MM.1S (cell line): ENCODE results near the gene TMEM114.

Experiments used
- DNase-seq: peaks from one replicate; pipeline ENCODE4 v3.0.0-alpha.2; 2015
- H2AFZ ChIP-seq: fragments of 300-600 bp; sonication (generic); 2 replicates; pipeline ENCODE4 v1.6.0; 2016; ENCODE audit warnings: antibody characterized with exemption, low read length
- H3F3A ChIP-seq: fragments of 300-600 bp; sonication (generic); 2 replicates; pipeline ENCODE4 v1.6.1; 2016; ENCODE audit warnings: mild to moderate bottlenecking, antibody characterized with exemption, low read length, moderate library complexity, mixed read lengths; ENCODE audit not compliant: insufficient read depth
- H3K27ac ChIP-seq: fragments of 300-600 bp; sonication (generic); 2 replicates; pipeline ENCODE4 v1.5.1; 2016; ENCODE audit warnings: mild to moderate bottlenecking, low read length
- H3K27me3 ChIP-seq: fragments of 300-600 bp; sonication (generic); replicated peaks from 2 replicates; pipeline ENCODE4 v1.6.0; 2016; ENCODE audit warnings: low read length; ENCODE audit not compliant: insufficient read depth
- H3K36me3 ChIP-seq: fragments of 300-600 bp; sonication (generic); replicated peaks from 2 replicates; pipeline ENCODE4 v1.6.1; 2016; ENCODE audit warnings: mild to moderate bottlenecking, low read length, mixed read lengths; ENCODE audit not compliant: insufficient read depth
- H3K4me1 ChIP-seq: fragments of 300-600 bp; sonication (generic); 2 replicates; pipeline ENCODE4 v1.6.1; 2016; ENCODE audit warnings: low read length, mixed read lengths
- H3K4me2 ChIP-seq: fragments of 300-600 bp; sonication (generic); 2 replicates; pipeline ENCODE4 v1.6.0; 2016; ENCODE audit warnings: low read depth, low read length
- H3K4me3 ChIP-seq: fragments of 300-600 bp; sonication (generic); 2 replicates; pipeline ENCODE4 v1.5.1; 2016; ENCODE audit warnings: low read length, mixed read lengths
- H3K79me2 ChIP-seq: fragments of 300-600 bp; sonication (generic); 2 replicates; pipeline ENCODE4 v1.6.1; 2016; ENCODE audit warnings: mixed run types, low read length, mixed read lengths
- H3K9ac ChIP-seq: fragments of 300-600 bp; sonication (generic); 2 replicates; pipeline ENCODE4 v1.6.1; 2016; ENCODE audit warnings: low read length, mixed read lengths
- H3K9me2 ChIP-seq: fragments of 300-600 bp; sonication (generic); replicated peaks from 2 replicates; pipeline ENCODE4 v1.6.1; 2016; ENCODE audit warnings: mild to moderate bottlenecking, low read length, mixed read lengths; ENCODE audit not compliant: insufficient read depth
- H3K9me3 ChIP-seq: fragments of 300-600 bp; sonication (generic); replicated peaks from 2 replicates; pipeline ENCODE4 v1.6.1; 2016; ENCODE audit warnings: mild to moderate bottlenecking, low read length, mixed read lengths; ENCODE audit not compliant: insufficient read depth
- H4K20me1 ChIP-seq: fragments of 300-600 bp; sonication (generic); 2 replicates; pipeline ENCODE4 v1.6.1; 2016; ENCODE audit warnings: mild to moderate bottlenecking, low read length, moderate library complexity, mixed read lengths; ENCODE audit not compliant: insufficient read depth
- EZH2 ChIP-seq: fragments of 300-600 bp; sonication (generic); optimal IDR thresholded peaks from 2 replicates; pipeline ENCODE3; 2017; ENCODE audit warnings: low read depth, mild to moderate bottlenecking, antibody characterized with exemption, low read length, mixed read lengths
- EZH2phosphoT487 ChIP-seq: fragments of 300-600 bp; sonication (generic); IDR thresholded peaks from 2 replicates; pipeline ENCODE4 v1.6.1; 2018; ENCODE audit warnings: antibody characterized with exemption, low read length
- TF ChIP-seq, protein P1 (sequence below): fragments of 300-600 bp; sonication (generic); IDR thresholded peaks from 2 replicates; pipeline ENCODE4 v1.5.1; 2016; ENCODE audit warnings: antibody characterized with exemption, low read length, mixed read lengths

The TMEM114 gene

DNA sequence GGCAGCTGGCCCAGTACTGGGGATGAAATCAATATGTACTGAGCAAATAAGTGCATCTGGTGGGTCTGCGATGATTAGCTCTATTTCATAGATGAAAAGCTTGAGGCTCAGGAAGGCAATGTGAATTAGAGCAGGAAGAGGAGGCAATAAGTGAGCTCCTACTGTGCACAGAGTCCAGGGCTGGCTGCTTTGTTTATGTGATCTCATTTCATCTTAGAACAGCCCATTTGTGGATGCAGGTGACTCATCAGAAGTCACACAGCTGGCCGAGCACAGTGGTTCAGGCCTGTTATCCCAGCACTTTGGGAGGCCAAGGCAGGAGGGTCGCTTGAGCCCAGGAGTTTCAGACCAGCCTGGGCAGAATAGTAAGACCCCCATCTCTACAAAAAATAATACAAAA, 7.1 kb downstream of the TMEM114 start:
- Histone ChIP-seq H3K9me2 (no peaks in the 10 kb centered on the region), H3K9me3 (no peaks in the 10 kb centered on the region), H3F3A (peaks cover 22% of the 10 kb centered on the region), H4K20me1 (no peaks in the 10 kb centered on the region), H3K36me3 (no peaks in the 10 kb centered on the region), H3K79me2 (no peaks in the 10 kb centered on the region), H3K4me3 (no peak overlapping the region), H3K4me1 (peaks cover 16% of the 10 kb centered on the region), H2AFZ (no peak overlapping the region), H3K27me3 (no peaks in the 10 kb centered on the region), H3K9ac (no peak overlapping the region), H3K4me2 (no peak overlapping the region), H3K27ac (no peak overlapping the region)
- DNase-seq: no peak
- no peak for TF ChIP-seq EZH2phosphoT487
- TF ChIP-seq, protein P1, sequence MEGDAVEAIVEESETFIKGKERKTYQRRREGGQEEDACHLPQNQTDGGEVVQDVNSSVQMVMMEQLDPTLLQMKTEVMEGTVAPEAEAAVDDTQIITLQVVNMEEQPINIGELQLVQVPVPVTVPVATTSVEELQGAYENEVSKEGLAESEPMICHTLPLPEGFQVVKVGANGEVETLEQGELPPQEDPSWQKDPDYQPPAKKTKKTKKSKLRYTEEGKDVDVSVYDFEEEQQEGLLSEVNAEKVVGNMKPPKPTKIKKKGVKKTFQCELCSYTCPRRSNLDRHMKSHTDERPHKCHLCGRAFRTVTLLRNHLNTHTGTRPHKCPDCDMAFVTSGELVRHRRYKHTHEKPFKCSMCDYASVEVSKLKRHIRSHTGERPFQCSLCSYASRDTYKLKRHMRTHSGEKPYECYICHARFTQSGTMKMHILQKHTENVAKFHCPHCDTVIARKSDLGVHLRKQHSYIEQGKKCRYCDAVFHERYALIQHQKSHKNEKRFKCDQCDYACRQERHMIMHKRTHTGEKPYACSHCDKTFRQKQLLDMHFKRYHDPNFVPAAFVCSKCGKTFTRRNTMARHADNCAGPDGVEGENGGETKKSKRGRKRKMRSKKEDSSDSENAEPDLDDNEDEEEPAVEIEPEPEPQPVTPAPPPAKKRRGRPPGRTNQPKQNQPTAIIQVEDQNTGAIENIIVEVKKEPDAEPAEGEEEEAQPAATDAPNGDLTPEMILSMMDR: no peak
- no peak for TF ChIP-seq EZH2

DNA sequence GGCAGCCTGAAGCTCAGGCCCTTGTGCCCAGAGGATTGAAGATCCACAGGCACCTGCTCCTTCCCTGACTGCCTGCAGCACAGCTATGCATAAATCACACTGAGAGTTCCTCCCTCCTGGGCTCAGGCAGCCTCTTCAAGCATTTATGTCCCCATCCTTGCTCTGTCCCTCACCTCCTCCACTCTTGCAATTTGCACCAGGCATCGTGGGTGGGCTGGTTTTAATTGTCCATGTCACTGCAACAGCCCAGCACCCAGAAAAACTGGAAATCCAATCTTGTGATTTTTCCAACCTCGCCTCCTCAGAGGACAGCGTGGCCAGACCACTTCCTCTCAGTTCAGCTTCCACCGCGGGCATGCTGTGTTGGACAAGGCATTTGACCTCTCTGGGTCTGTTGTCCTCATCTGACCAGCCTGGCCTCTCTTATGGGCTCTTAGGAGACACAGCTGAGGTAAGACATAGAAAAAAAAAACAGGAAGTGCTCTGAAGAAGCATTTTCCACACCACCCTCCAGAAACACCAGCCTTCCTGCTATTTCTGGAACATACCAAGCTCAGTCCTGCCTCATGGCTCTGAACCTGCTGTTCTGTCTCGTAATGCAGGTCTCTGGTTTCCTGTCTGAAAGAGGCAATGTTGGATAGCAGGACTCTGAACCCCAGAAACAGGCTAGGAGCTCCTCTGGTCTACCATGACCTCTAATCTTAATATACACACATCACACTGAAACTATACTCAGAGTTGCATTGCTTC, 8.3 kb downstream of the TMEM114 start:
- no peaks in the 10 kb centered on the region for H3K36me3 ChIP-seq
- H3K4me1 ChIP-seq: peaks cover 16% of the 10 kb centered on the region
- peaks cover 22% of the 10 kb centered on the region for H3F3A ChIP-seq
- no peaks in the 10 kb centered on the region for H3K27me3 ChIP-seq
- peak overlapping the region; percentile 13; the same call in 1 of the 2 replicates for H3K9ac ChIP-seq
- no peaks in the 10 kb centered on the region for H3K9me2 ChIP-seq
- peak overlapping the region; percentile 4 for H2AFZ ChIP-seq
- peak overlapping the region; percentile 30; the same call in 1 of the 2 replicates for H3K4me2 ChIP-seq
- H3K79me2 ChIP-seq: no peaks in the 10 kb centered on the region
- TF ChIP-seq, protein P1: no peak
- no peak for TF ChIP-seq EZH2
- H3K9me3 ChIP-seq: no peaks in the 10 kb centered on the region
- no peak overlapping the region for H3K4me3 ChIP-seq
- no peaks in the 10 kb centered on the region for H4K20me1 ChIP-seq
- peak; percentile 68 for DNase-seq
- H3K27ac ChIP-seq: peak overlapping the region; percentile 47

DNA sequence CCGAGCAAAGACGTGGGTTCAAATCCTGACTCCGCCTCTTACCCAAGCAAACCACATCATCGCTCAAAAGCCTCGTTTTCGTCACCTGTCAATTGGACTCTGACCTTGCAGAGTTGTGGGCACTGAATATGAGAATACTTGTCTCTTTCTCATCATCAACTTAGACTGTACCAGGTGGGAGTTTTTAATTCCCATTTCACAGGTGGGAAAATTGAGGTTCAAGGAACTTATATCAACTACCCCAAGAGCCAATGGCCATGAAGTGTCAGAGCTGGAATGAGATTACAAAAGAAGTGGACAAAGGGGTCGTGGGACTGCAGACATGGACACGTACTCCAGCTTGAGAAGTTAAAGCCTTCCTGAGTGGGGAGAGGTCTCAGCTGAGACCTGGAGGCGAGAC, 10.8 kb downstream of the TMEM114 start:
- H3K27me3 ChIP-seq: no peaks in the 10 kb centered on the region
- H3K4me2 ChIP-seq: no peak overlapping the region
- no peaks in the 10 kb centered on the region for H4K20me1 ChIP-seq
- no peaks in the 10 kb centered on the region for H3K36me3 ChIP-seq
- peaks cover 22% of the 10 kb centered on the region for H3F3A ChIP-seq
- peaks cover 16% of the 10 kb centered on the region for H3K4me1 ChIP-seq
- H3K79me2 ChIP-seq: no peaks in the 10 kb centered on the region
- TF ChIP-seq, protein P1: no peak
- no peak for TF ChIP-seq EZH2
- TF ChIP-seq EZH2phosphoT487: no peak
- no peak for DNase-seq
- H3K9me3 ChIP-seq: no peaks in the 10 kb centered on the region
- no peaks in the 10 kb centered on the region for H3K9me2 ChIP-seq
- H3K4me3 ChIP-seq: no peak overlapping the region
- no peak overlapping the region for H3K9ac ChIP-seq
- H3K27ac ChIP-seq: no peak overlapping the region
- H2AFZ ChIP-seq: no peak overlapping the region
